Renal cortex interstitium (tissue), 15 donors: ENCODE results near the gene PIP. TPM values are rescaled to one million over a fixed set of nuclear protein-coding genes. Genes with fewer than 3 reads are reported as not detected.
"Not testable (repeated sequence)": the region's sequence is repeated elsewhere in the genome, so short reads cannot be mapped to it uniquely, and the experiment has no call there.

Experiments used
- DNase-seq, 11 donors: peaks; one replicate each; pipeline ENCODE4 v3.0.0-alpha.2; 2013; ENCODE audit warnings: low read depth in 9 of 11, low spot score in 4 of 11; ENCODE audit errors: extremely low read depth in 1 of 11
- long read RNA-seq, 16 experiments: transcript quantifications; one replicate each; lab custom pipeline, GENCODE V29; 2026
- polyA plus RNA-seq, 3 donors: library from polyadenylated mRNA; unstranded; fragments of 120-200 nt; gene quantifications; one replicate each; pipeline ENCODE4 v1.2.1, GENCODE V29; 2013; ENCODE audit not compliant: insufficient read length in 3 of 3

The PIP gene, protein sequence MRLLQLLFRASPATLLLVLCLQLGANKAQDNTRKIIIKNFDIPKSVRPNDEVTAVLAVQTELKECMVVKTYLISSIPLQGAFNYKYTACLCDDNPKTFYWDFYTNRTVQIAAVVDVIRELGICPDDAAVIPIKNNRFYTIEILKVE
- not detected for polyA plus RNA-seq
- long read RNA-seq, donor 1 = 0 reads
- long read RNA-seq, donor 2 = 0 reads
- long read RNA-seq, donor 3 = 0 reads
- long read RNA-seq, donor 4 = 0 reads
- long read RNA-seq, donor 5 = 0 reads
- long read RNA-seq, donor 6 = 0 reads
- long read RNA-seq, donor 7 = 0 reads
- long read RNA-seq, donor 8 = 0 reads
- long read RNA-seq, donor 9 = 0 reads
- long read RNA-seq, donor 10 = 0 reads
- long read RNA-seq, donor 11 = 0 reads
- long read RNA-seq, donor 12 = 0 reads
- long read RNA-seq, donor 13 = 0 reads
- long read RNA-seq, donor 14 = 0 reads
- long read RNA-seq, donor 15 = 0 reads
- long read RNA-seq, donor 16 = 0 reads

DNA sequence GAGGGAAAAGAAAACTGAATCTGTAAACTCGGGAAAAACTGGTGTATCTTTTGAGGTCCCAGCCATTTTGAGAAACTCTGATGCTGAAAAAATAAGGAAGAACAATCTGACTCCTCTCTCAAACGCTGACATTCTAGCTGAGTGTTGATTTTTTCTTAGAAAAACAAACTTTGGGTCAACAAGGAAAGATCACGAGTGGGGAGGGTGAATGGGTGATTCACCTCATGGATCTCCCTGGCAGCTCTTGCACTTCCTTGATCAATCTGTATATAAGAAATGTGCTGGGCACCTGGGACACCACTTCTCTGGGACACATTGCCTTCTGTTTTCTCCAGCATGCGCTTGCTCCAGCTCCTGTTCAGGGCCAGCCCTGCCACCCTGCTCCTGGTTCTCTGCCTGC lies at the start of gene PIP:
Gene PIP, plus strand, starts transcription at position 297 of the 400 bp plus-strand sequence. Its CDS starts 40 bp downstream, at position 337.
- DNase-seq = no peak

DNA sequence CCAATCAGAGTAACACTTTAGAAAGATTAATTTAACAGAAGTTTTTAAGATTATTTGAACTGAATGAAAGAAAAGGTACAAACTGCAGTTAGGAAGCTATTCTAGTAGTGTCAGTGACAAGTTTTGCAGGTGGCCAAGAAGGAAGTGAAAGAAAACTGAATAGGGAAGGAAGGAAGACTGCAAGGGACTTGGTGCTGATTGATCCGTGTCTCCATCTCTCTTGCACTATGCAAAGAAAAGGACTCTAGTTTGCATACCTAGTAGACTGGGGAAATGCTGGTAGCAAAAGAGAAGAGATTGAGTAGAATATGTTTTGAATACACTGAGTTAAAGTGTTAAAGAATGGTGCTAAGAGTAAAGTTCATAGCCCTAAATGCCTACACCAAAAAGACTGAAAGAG lies 46.8 kb upstream of the PIP start:
- no peak for DNase-seq

DNA sequence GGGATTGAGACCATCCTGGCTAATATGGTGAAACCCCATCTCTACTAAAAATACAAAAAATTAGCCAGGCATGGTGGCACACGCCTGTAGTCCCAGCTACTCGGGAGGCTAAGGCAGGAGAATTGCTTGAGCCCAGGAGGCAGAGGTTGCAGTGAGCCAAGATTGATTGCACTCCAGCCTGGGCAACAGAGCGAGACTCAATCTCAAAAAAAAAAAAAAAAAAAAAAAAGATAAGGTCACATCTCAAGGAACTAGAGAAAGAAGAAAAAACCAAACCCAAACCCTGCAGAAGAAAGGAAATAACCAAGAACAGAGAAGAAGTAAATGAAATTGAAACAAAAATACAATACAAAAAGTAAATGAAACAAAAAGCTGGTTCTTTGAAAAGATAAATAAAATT lies 46.3 kb upstream of the PIP start:
- DNase-seq = not testable (repeated sequence)

DNA sequence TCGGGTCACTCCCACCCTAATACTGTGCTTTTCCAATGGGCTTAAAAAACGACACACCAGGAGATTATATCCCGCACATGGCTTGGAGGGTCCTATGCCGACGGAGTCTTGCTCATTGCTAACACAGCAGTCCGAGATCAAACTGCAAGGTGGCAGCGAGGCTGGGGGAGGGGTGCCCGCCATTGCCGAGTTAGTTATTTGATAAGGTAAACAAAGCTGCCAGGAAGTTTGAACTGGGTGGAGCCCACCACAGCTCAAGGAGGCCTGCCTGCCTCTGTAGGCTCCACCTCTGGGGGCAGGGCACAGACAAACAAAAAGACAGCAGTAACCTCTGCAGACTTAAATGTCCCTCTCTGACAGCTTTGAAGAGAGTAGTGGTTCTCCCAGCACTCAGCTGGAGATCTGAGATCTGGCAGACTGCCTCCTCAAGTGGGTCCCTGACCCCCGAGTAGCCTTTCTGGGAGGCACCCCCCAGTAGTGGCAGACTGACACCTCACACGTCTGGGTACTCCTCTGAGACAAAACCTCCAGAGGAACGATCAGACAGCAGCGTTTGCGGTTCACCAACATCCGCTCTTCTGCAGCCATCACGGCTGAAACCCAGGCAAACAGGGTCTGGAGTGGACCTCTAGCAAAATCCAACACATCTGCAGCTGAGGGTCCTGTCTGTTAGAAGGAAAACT lies 43.2 kb upstream of the PIP start:
- DNase-seq = not testable (repeated sequence)

DNA sequence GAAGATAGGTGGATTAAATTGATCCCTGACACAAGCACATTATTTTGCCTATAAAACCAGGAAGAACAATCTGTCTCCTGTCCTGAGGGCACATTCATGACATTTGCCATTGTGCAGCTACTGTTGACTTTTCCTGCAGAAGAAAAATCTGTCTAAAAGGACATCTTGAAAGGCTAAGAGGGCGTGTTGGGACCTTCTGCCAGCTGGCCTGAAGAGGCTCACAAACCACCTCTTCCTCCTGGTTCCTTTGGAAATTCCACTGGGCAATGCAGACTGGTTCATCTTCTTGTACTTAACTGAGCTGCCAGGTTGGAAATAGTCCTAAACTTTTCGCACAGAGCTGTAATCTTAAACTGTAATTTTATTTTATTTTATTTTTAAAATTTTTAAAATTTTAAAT lies 35.7 kb upstream of the PIP start:
- no peak for DNase-seq

DNA sequence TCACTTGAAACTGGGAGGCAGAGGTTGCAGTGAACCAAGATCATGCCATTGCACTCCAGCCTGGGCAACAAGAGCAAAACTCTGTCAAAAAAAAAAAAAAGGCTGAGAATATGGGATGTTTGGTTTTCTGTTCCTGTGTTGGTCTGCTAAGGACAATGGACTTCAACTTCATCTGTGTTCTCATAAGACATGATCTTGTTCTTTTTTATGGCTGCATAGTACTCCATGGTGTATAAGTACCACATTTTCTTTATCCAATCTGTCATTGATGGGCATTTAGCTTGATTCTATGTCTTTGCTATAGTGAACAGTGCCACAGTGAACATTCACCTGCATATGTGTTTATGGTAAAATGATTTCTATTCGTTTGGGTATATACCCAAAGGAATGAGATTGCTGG lies 32.3 kb upstream of the PIP start:
- DNase-seq = not testable (repeated sequence)

DNA sequence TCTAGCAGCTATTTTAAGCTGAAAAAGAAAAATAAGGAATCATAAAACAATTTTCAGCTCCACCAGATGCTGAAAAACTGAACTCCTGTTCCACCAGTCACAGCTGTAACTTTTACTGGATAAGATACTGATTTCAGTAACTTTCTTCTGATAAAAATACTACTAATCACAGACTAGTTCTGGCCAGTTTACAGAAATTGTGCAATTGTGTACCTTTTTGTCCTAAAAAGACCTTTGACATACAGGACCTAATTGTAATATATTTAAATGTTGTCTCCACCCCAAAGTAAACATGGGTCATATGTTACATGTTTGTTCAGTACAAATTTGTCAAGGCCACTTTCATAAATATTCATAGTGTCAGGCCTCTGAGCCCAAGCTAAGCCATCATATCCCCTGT lies 27.1 kb upstream of the PIP start:
- no peak for DNase-seq

DNA sequence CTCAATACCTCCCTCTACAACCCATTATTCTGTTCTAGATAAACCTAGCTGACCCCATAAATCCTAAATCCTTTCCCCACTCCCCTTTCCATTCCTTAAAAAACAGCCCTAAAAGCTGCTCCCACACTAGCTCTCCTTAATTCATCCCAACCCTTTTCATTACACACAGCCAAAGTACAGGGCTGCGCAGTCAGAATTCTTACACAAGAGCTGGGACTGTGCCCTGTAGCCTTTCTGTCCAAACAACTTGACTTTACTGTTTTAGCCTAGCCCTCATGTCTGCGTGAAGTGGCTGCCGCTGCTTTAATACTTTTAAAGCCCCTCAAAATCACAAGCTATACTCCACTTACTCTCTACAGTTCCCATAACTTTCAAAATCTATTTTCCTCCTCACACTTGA lies 23.9 kb upstream of the PIP start:
- not testable (repeated sequence) for DNase-seq

DNA sequence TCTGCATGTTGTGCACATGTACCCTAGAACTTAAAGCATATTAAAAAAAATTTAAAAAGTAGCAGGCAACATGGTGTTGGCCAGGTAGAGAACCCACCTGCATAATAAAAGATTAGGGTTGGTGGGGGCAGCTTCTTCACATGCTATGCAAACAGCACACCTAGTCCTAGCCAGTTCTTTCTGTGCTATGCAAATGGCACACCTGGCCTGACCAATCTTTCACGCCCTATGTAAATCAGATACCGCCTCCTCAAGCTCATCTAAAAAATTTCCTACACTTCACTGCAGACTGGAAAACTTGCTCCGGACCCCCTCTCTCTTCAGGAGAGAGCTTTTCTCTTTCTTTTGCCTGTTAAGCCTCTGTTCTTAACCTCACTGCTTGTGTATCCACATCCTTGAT lies 14.5 kb upstream of the PIP start:
- DNase-seq = no peak

DNA sequence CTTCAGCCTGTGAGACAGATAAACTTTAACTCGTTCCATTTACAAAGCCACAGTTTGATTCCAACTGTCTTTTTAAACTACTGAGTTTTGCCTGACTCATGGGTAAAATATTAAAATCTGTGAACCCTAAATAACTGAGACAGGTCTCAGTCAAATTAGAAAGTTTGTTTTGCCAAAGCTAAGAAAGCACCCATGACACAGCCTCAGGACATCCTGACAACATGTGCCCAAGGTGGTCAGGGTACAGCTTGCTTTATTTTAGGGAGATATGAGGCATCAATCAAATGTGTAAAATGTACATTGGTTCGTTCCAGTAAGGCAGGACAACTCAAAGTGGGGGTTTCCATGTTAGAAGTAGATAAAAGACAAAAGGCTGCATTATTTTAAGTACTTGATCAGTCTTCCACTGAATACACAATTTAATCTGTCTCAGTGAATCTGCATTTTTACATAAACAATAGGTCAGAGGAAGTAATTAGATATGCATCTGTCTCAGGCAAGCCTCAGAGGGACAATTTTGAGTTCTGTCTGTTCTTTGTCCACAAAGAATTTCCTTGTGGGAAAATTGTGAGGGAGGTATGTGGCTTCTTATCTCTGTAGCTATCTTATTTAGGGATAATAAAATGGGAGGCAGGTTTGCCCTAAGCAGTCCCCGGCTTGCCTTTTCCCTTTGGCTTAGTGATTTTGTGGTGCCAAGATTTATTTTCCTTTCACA lies 11.0 kb upstream of the PIP start:
- DNase-seq = no peak

DNA sequence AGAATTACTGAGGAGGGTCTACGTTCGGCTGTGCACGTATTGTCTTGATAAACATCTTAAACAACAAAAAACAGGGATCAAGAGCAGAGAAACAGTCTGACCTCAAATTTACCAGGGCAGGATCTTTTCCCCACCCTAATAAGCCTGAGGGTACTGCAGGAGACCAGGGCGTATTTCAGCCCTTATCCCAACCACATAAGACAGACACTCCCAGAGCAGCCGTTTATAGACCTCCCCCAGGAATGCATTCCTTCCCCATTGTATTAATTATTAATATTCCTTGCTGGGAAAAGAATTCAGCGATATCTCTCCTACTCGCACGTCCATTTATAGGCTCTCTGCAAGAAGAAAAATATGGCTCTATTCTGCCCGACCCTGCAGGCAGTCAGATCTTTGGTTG lies 8.6 kb upstream of the PIP start:
- not testable (repeated sequence) for DNase-seq

DNA sequence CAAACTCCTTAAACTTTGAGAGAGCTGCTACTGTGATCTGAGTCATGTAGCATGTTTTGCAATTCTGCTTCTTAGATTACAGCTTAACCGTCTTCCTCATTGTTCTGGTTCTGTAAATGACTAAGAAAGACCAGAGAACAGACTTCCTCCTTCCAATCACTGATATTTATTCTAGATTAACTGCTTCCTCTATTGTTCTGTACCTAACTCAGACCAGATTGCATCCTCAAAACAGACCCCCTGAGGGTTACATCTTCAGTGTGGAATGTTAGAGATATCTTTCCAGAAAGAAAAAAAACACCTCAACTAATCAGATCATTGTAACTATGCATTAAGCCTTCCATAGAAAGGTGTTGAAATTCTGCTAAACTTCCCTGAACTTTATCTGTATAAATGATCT lies 5.7 kb upstream of the PIP start:
- no peak for DNase-seq

DNA sequence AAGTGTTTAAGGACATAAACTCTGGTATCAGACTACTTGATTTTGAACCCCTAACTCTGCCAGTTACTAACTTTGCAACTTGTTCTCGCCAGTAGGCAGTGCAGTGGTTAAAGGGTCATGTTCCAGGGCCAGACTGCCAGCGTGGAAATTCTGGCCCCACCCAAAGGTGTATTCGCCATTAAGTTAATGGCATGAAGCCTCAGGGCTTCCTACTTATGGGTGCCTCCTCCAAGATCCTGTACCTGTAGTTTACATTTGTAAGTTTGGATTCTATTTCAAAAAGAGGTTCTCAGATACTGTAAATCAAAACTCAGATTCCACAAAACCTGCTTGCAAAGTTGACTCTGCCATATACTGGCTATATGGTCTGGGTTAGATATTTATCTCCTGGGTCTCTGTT lies 2.8 kb upstream of the PIP start:
- DNase-seq = no peak

DNA sequence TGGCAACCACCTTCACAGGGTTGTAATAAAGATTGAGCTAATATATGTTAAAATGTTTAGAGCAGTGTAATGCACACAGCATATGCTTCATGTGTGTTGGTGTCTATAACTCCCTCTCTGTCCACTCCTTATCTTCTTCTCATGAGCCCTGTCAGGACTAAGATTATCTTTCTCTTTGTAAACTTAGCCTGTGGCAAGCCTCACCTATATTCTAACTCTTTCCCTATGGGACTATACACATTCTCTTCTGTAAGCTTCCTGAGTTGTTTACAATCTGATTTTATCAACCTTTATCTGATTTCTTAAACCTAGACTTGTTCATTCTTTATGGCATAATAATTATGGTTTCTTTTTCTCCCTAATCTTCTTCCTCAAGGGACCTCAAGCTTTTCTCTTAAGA lies 2.4 kb upstream of the PIP start:
- no peak for DNase-seq

DNA sequence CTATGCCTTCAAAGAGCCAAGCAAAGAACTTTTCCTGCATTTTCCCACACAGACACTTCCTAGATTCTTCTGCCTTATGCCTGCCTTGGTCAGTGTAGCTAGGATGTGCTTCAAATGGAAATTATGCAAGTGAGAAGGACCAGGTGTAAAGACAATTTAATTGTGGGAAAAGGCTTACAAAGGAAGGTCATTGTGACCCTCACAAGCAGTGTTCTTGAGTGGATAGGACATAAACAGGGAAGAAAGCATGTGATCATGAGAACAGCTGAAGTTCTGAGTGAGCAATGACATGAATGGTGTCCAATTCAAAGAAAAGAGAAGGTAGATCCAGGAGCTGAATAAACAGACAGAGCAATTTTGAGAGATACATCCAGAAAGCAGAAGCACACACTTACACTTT lies 1.3 kb upstream of the PIP start:
- DNase-seq = no peak

DNA sequence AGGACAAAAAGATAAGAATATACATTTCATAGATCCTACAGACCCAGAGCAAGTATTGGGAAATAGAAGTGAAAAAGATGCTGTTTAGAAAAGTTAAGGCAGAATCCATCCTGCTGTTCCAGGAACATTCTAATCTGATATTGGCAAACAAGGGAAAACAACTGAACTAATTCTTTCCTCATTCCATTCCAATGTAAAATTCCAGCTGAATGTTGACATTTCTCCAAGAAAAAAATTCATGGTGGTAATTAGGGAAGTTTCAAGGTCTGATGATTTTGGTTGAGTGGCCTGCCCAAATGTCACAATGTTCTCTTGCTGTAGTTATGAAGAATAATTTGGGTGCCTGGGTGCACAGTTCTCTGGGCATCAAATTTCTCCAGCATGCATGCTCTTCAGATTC lies 15.2 kb downstream of the PIP start:
- no peak for DNase-seq

DNA sequence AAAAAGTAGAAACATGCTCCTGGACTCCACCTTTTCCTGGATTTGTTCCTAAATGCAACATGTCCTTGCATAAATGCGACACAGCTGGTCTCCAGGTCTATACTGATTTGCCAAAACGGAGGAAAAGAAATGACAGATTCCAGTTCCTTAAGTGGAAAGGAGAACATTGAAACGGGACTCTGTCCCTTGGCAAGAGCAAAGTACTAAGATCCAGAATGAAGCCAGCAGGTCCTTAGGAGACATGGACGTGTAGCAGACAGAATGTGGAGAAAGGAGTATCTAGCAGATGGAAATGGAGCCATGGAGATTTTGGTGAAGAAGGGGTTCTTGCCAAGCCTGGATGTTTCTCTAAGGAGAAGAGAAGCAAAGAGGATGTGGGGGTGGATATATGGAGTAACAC lies 16.2 kb downstream of the PIP start:
- no peak for DNase-seq

DNA sequence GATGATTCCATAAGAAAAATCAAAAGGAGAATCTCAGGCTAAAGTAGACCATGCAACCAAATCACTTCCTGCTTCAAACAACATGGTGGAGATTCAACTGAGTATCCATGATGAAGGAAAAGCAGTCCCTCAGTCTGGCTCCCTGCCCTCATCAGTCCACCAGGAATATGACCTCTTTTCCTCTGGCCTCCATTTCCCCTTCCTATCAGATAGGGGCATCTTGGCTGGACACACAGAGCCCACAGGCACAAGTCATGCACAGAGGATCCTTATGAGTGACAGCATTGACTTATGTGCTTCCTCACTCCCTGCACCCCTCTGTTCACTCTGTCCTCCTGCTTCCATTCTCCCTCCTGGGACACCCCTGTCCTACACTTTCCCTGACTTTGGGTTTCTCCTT lies 16.8 kb downstream of the PIP start:
- DNase-seq = no peak

DNA sequence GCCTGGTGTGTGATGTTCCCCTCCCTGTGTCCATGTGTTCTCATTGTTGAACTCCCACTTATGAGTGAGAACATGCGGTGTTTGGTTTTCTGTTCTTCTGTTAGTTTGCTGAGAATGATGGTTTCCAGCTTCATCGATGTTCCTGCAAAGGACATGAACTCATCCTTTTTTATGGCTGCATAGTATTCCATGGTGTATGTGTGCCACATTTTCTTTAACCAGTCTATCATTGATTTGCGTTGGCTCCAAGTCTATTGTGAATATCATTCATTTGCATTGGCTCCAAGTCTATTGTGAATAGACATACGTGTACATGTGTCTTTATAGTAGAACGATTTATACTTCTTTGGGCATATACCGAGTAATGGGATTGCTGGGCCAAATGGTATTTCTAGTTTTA lies 18.8 kb downstream of the PIP start:
- not testable (repeated sequence) for DNase-seq

DNA sequence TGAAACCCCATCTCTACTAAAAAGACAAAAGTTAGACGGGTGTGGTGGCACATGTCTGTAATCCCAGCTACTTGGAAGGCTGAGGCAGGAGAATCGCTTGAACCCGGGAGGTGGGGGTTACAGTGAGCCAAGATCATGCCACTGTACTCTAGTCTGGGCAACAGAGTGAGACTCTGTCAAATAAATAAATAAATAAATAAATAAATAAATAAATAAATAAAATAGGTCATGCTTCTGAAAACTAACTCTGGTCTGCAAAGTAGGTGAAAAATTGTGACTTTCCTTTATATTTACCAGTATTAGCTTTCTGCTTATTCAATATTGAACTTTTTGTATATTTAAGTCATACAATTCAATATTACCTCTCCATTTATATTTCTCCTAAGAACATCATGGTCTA lies 26.7 kb downstream of the PIP start:
- DNase-seq = not testable (repeated sequence)
